Right atrium auricular region (tissue), 2 donors: ENCODE measurements around the gene FNBP1. TPM values are rescaled to one million over a fixed set of nuclear protein-coding genes. Genes with fewer than 3 reads are reported as not detected.

Source experiments
- DNase-seq: peaks from one replicate; pipeline ENCODE4 v3.0.0-alpha.2; 2019; ENCODE audit warnings: low spot score
- H3K27ac ChIP-seq, 2 donors: fragments of 200-600 bp; sonication (generic); 1 replicate in 1 of 2; 2 replicates in 1 of 2; pipeline ENCODE4 v1.5.1; 2016 to 2019
- H3K27me3 ChIP-seq, 2 donors: fragments of 200-600 bp; sonication (generic); one replicate each; pipeline versions ENCODE4 v1.5.1 to v1.6.0; 2017 to 2019
- H3K36me3 ChIP-seq: fragments of 200-600 bp; sonication (generic); one replicate; pipeline ENCODE4 v1.5.1; 2016
- H3K4me1 ChIP-seq, 2 donors: fragments of 200-600 bp; sonication (generic); one replicate each; pipeline versions ENCODE4 v1.5.1 to v1.6.0; 2017 to 2019
- H3K4me3 ChIP-seq, 2 donors: fragments of 200-600 bp; sonication (generic); 1 replicate in 1 of 2; 2 replicates in 1 of 2; pipeline ENCODE4 v1.5.1; 2017 to 2019; ENCODE audit warnings: mild to moderate bottlenecking in 1 of 2, moderate library complexity in 1 of 2
- H3K9me3 ChIP-seq, 2 donors: fragments of 200-600 bp; sonication (generic); one replicate each; pipeline ENCODE4 v1.5.1; 2019
- CTCF ChIP-seq, 2 donors: fragments of 200-600 bp; sonication (generic); IDR thresholded peaks; one replicate each; pipeline ENCODE4 v1.5.1; 2019; ENCODE audit warnings: antibody characterized with exemption in 2 of 2
- total RNA-seq, 2 donors: library from RNA; depleted of rRNA; stranded (reverse); fragments of >200 nt; gene quantifications; one replicate each; pipeline ENCODE4 v1.1.0, GENCODE V29; 2016

The FNBP1 gene
- total RNA-seq, 2 donors from 2014 or later = 18.0 to 24.1 TPM

- Histone ChIP-seq H3K27ac (no peak overlapping the region), H3K9me3 (no peaks in the 10 kb centered on the region), H3K36me3 (peaks cover 16% of the 10 kb centered on the region), H3K27me3 (no peaks in the 10 kb centered on the region), H3K4me1 (peaks cover 0 to 8% of the 10 kb centered on the region in 2 donors), H3K4me3 (no peak overlapping the region)
- no peak for DNase-seq
- TF ChIP-seq CTCF (IDR thresholded peaks at IDR 0.05) = no peak
These were observed 174.7 kb downstream of the FNBP1 start for GRCh38 chr9:129868023-129868871.

GRCh38 chr9:129867136-129868022 lies 175.6 kb downstream of the FNBP1 start:
- peaks cover 16% of the 10 kb centered on the region for H3K36me3 ChIP-seq
- no peaks in the 10 kb centered on the region for H3K9me3 ChIP-seq
- TF ChIP-seq CTCF (IDR thresholded peaks at IDR 0.05) = no peak
- no peak overlapping the region for H3K4me3 ChIP-seq
- H3K27ac ChIP-seq = no peak overlapping the region
- peaks cover 0 to 8% of the 10 kb centered on the region in 2 donors for H3K4me1 ChIP-seq
- no peaks in the 10 kb centered on the region for H3K27me3 ChIP-seq
- no peak for DNase-seq

DNA sequence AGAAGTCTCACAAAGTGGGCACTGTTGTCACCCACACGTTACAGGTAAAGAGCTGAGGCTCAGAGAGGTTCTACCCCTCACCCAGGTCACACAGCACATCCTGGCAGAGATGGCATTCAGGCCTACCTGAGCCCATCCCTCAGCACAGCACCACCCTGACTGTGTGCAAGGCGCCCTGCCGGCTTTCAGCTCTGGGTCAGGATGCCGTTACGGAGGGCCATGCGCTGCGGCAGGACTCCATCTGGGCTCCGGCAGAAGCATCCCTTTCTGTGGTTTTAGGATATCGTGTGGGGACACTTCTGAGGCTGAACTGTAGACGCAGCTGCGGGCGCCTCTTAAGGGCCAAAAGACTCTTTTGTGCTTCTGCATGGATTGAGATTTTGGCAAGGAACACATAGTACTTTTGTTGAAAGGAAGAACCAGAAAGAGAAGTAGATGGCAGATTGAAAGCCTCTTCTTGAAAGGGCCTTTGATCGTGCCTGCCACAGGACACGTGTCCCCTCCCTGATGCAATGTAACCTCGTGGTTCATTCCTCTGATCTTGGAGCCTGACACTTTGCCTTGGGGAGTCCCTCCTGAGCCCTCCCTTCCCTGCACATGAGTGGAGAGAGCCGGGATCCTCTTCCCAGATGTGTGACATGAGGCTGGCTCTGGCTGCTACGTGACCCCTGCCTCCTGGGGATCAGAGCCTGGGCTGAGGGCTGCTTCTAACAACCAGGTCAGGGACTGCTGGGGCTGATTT lies 176.4 kb downstream of the FNBP1 start:
- no peak for TF ChIP-seq CTCF (IDR thresholded peaks at IDR 0.05)
- Histone ChIP-seq H3K4me1 (peaks cover 0 to 8% of the 10 kb centered on the region in 2 donors), H3K27me3 (no peaks in the 10 kb centered on the region), H3K4me3 (no peak overlapping the region), H3K36me3 (peaks cover 24% of the 10 kb centered on the region), H3K9me3 (no peaks in the 10 kb centered on the region), H3K27ac (no peak overlapping the region)
- DNase-seq = no peak

DNA sequence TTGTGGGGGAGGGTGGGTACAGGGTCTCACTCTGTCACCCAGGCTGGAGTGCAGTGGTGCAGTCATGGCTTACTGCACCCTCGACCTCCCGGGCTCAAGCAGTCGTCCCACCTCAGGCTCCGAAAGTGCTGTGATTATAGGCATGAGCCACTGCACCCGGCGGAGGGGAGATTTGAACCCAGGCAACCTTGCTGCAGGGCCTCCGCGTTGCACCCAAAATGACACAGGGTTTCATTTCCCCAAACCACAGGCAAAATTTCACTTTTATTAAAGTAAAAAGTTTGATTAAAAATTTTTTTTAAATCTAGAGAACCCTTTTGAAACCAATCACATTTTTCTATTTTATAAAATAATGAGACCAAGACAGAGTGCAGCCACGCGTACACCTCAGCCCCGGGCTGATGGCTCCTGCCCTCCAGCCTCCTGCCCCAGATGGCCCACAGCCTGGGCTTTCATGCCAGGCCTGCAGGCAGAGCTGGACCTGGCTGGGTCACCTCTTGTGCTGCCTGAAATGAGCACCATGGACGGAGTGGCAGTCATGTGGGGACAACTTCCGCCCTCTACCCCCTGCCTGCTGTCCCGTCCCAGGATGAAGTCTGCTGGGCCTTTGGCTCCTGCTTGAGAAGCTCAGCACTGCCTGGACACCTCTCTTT lies 177.2 kb downstream of the FNBP1 start:
- TF ChIP-seq CTCF (IDR thresholded peaks at IDR 0.05) = no peak
- H3K36me3 ChIP-seq = peaks cover 32% of the 10 kb centered on the region

GRCh38 chr9:129864991-129865647 lies 177.9 kb downstream of the FNBP1 start:
- H3K27ac ChIP-seq = no peak overlapping the region
- H3K27me3 ChIP-seq = no peaks in the 10 kb centered on the region
- peaks cover 36% of the 10 kb centered on the region for H3K36me3 ChIP-seq
- no peaks in the 10 kb centered on the region for H3K9me3 ChIP-seq
- H3K4me1 ChIP-seq = peaks cover 0 to 6% of the 10 kb centered on the region in 2 donors
- DNase-seq = no peak
- no peak overlapping the region for H3K4me3 ChIP-seq
- no peak for TF ChIP-seq CTCF (IDR thresholded peaks at IDR 0.05)

More for the DNA sequence above, 177.2 kb downstream of the FNBP1 start:
- H3K4me3 ChIP-seq = no peak overlapping the region
- no peaks in the 10 kb centered on the region for H3K27me3 ChIP-seq
- no peaks in the 10 kb centered on the region for H3K9me3 ChIP-seq
- H3K27ac ChIP-seq = no peak overlapping the region
- H3K4me1 ChIP-seq = peaks cover 0 to 8% of the 10 kb centered on the region in 2 donors
- no peak for DNase-seq
